Measurements from ENCODE around the gene GRIA1. TPM values are rescaled to one million over a fixed set of nuclear protein-coding genes. Genes with fewer than 3 reads are reported as not detected.

Gene GRIA1
- total and polyA plus RNA-seq, 8 donors: 0.04 to 0.22 (median 0.05) TPM; not detected in 3

GRCh38 chr5:153702265-153702664, 211.8 kb downstream of the GRIA1 start:
- FAIRE-seq: no peak
- H3K4me3 ChIP-seq: no peak overlapping the region
- DNase-seq: no peak
- no peaks in the 10 kb centered on the region for H3K9me3 ChIP-seq
- no peaks in the 10 kb centered on the region for H3K4me1 ChIP-seq
- intact Hi-C loops (cut with DNase I): no loop called here
- ATAC-seq: no peak
- TF ChIP-seq, protein P1, sequence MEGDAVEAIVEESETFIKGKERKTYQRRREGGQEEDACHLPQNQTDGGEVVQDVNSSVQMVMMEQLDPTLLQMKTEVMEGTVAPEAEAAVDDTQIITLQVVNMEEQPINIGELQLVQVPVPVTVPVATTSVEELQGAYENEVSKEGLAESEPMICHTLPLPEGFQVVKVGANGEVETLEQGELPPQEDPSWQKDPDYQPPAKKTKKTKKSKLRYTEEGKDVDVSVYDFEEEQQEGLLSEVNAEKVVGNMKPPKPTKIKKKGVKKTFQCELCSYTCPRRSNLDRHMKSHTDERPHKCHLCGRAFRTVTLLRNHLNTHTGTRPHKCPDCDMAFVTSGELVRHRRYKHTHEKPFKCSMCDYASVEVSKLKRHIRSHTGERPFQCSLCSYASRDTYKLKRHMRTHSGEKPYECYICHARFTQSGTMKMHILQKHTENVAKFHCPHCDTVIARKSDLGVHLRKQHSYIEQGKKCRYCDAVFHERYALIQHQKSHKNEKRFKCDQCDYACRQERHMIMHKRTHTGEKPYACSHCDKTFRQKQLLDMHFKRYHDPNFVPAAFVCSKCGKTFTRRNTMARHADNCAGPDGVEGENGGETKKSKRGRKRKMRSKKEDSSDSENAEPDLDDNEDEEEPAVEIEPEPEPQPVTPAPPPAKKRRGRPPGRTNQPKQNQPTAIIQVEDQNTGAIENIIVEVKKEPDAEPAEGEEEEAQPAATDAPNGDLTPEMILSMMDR (IDR thresholded peaks at IDR 0.05): no peak
- H3K27me3 ChIP-seq: no peaks in the 10 kb centered on the region
- no peaks in the 10 kb centered on the region for H3K36me3 ChIP-seq
- WGBS, 2 donors: 60 to 64% methylated on average over 4 of the region's 4 CpGs
- no peak overlapping the region for H3K27ac ChIP-seq

- Histone ChIP-seq H3K9me3 (no peaks in the 10 kb centered on the region), H3K27ac (no peak overlapping the region), H3K4me3 (no peak overlapping the region), H3K27me3 (no peaks in the 10 kb centered on the region), H3K4me1 (no peaks in the 10 kb centered on the region), H3K36me3 (no peaks in the 10 kb centered on the region)
- no peak for ATAC-seq
- no peak for FAIRE-seq
- TF ChIP-seq, protein P1 (IDR thresholded peaks at IDR 0.05): no peak
- intact Hi-C loops (cut with DNase I): no loop called here
- DNase-seq: no peak
Measured at GRCh38 chr5:153704110-153704509, 213.6 kb downstream of the GRIA1 start.

GRCh38 chr5:153707626-153708025, 217.2 kb downstream of the GRIA1 start:
- ATAC-seq (no peak), DNase-seq (no peak), FAIRE-seq (no peak)
- no peaks in the 10 kb centered on the region for H3K4me1 ChIP-seq
- no peaks in the 10 kb centered on the region for H3K36me3 ChIP-seq
- H3K27me3 ChIP-seq: no peaks in the 10 kb centered on the region
- TF ChIP-seq, protein P1 (IDR thresholded peaks at IDR 0.05): no peak
- no peaks in the 10 kb centered on the region for H3K9me3 ChIP-seq
- intact Hi-C loops (cut with DNase I): no loop called here
- 49 to 52% methylated on average over 6 of the region's 6 CpGs for WGBS, 2 donors
- H3K27ac ChIP-seq: no peak overlapping the region
- no peak overlapping the region for H3K4me3 ChIP-seq

- H3K4me3 ChIP-seq: no peak overlapping the region
- H3K27ac ChIP-seq: no peak overlapping the region
- no peak for ATAC-seq
- TF ChIP-seq, protein P1 (IDR thresholded peaks at IDR 0.05): no peak
- no peak for FAIRE-seq
- intact Hi-C loops (cut with DNase I): no loop called here
- no peaks in the 10 kb centered on the region for H3K9me3 ChIP-seq
- no peaks in the 10 kb centered on the region for H3K36me3 ChIP-seq
- H3K27me3 ChIP-seq: no peaks in the 10 kb centered on the region
- DNase-seq: no peak
- 70 to 84% methylated on average over 4 of the region's 4 CpGs for WGBS, 2 donors
- H3K4me1 ChIP-seq: no peaks in the 10 kb centered on the region
Measured at GRCh38 chr5:153711755-153712154, 221.3 kb downstream of the GRIA1 start.

DNA sequence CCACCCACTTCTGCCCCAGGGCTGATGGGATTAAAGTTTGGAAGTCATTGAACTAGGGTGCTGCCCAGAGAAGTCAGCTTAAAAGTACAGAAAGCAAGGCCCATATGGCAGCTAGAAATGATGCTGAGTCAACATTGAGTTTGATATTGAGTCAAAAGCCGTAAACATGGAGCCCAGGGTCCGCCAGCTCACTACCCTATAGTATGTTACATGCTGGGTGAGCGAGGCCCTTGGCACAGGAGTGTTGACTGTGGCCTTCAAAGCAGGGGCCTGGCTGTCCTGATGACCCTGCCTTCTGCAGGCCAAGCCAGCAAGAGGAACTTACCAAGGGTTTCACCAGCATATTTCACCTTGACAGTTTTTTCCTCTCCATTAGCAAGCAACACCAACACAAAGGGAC, 222.5 kb downstream of the GRIA1 start:
- Histone ChIP-seq H3K27me3 (no peaks in the 10 kb centered on the region), H3K4me1 (no peaks in the 10 kb centered on the region), H3K4me3 (no peak overlapping the region), H3K9me3 (no peaks in the 10 kb centered on the region), H3K36me3 (no peaks in the 10 kb centered on the region), H3K27ac (no peak overlapping the region)
- ATAC-seq (no peak), FAIRE-seq (no peak), DNase-seq (no peak)
- intact Hi-C loops (cut with DNase I): no loop called here
- 75 to 91% methylated on average over 3 of the region's 3 CpGs for WGBS, 2 donors
- TF ChIP-seq, protein P1 (IDR thresholded peaks at IDR 0.05): no peak
